Endothelial cell (in vitro differentiated cells): ENCODE measurements around the gene EDN3. TPM values are rescaled to one million over a fixed set of nuclear protein-coding genes. Genes with fewer than 3 reads are reported as not detected.

Source experiments
- DNase-seq: peaks from one replicate; pipeline ENCODE4 v3.0.0; 2021; ENCODE audit warnings: low spot score
- H3K27ac Mint-ChIP-seq: one replicate; pipeline ENCODE4 v1.8.0; 2021; ENCODE audit warnings: mixed read lengths, inconsistent platforms; ENCODE audit not compliant: unreplicated experiment
- H3K27me3 Mint-ChIP-seq: one replicate; pipeline ENCODE4 v1.8.0; 2021; ENCODE audit warnings: mild to moderate bottlenecking, moderate library complexity, mixed read lengths, inconsistent platforms; ENCODE audit not compliant: unreplicated experiment
- H3K36me3 Mint-ChIP-seq: one replicate; pipeline ENCODE4 v1.8.0; 2021; ENCODE audit warnings: mild to moderate bottlenecking, low read depth, mixed read lengths, inconsistent platforms; ENCODE audit not compliant: unreplicated experiment
- H3K4me1 Mint-ChIP-seq: one replicate; pipeline ENCODE4 v1.8.0; 2021; ENCODE audit warnings: mild to moderate bottlenecking, mixed read lengths, inconsistent platforms; ENCODE audit not compliant: unreplicated experiment
- H3K4me3 Mint-ChIP-seq: one replicate; pipeline ENCODE4 v1.8.0; 2021; ENCODE audit warnings: mild to moderate bottlenecking, mixed read lengths, inconsistent platforms; ENCODE audit not compliant: unreplicated experiment
- H3K9me3 Mint-ChIP-seq: one replicate; pipeline ENCODE4 v1.8.0; 2021; ENCODE audit warnings: mixed read lengths, inconsistent platforms; ENCODE audit not compliant: unreplicated experiment
- CTCF ChIP-seq: fragments of 200-600 bp; sonication (generic); IDR thresholded peaks from one replicate; pipeline ENCODE4 v1.5.0; 2021; ENCODE audit warnings: antibody characterized with exemption; ENCODE audit not compliant: unreplicated experiment
- total RNA-seq: library from RNA; stranded (reverse); fragmentation: NEBNext Ultra II Directional; extraction: Animal tissue kit (Norgen Biotek cat#: 25700); gene quantifications from one replicate; pipeline ENCODE4 v1.2.1, GENCODE V29; 2021; ENCODE audit not compliant: unreplicated experiment

The EDN3 gene
- total RNA-seq, 1 donor from 2014 or later = not detected

- H3K4me3 Mint-ChIP-seq = peak overlapping the region; percentile 65
- no peak overlapping the region for H3K27ac Mint-ChIP-seq
- no peaks in the 10 kb centered on the region for H3K36me3 Mint-ChIP-seq
- no peak for DNase-seq
- no peaks in the 10 kb centered on the region for H3K27me3 Mint-ChIP-seq
- no peaks in the 10 kb centered on the region for H3K9me3 Mint-ChIP-seq
- TF ChIP-seq CTCF = no peak
- H3K4me1 Mint-ChIP-seq = peaks cover 6% of the 10 kb centered on the region
Measured at GRCh38 chr20:59316911-59317731, 16.7 kb downstream of the EDN3 start.

GRCh38 chr20:59318201-59318790 is 17.9 kb downstream of the EDN3 start:
- no peaks in the 10 kb centered on the region for H3K36me3 Mint-ChIP-seq
- H3K4me3 Mint-ChIP-seq = no peak overlapping the region
- H3K27ac Mint-ChIP-seq = no peak overlapping the region
- H3K9me3 Mint-ChIP-seq = no peaks in the 10 kb centered on the region
- H3K4me1 Mint-ChIP-seq = peaks cover 6% of the 10 kb centered on the region
- DNase-seq = no peak
- no peaks in the 10 kb centered on the region for H3K27me3 Mint-ChIP-seq
- no peak for TF ChIP-seq CTCF

DNA sequence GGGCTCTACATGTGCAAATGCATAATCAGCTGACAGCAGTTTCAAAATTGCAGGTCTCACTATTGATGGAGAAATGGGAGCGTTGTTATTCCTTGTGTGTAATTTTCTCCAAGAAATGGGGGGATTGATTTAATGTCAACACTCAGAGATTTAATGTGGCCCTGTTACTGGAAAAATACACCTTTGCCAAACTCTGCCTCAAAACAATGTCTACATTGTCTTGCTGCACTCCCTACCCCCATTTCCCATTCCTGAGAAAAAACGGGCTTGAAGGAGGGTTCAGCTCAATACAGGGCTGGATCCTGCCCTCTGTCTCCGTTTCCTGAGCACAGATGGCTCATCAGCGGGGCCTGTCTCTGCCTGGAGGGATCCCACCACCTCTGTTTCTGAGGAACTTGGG is 18.4 kb downstream of the EDN3 start:
- Mint-ChIP-seq H3K36me3 (no peaks in the 10 kb centered on the region), H3K27ac (no peak overlapping the region), H3K4me3 (no peak overlapping the region), H3K4me1 (peaks cover 6% of the 10 kb centered on the region), H3K27me3 (no peaks in the 10 kb centered on the region), H3K9me3 (no peaks in the 10 kb centered on the region)
- TF ChIP-seq CTCF = no peak
- DNase-seq = no peak

DNA sequence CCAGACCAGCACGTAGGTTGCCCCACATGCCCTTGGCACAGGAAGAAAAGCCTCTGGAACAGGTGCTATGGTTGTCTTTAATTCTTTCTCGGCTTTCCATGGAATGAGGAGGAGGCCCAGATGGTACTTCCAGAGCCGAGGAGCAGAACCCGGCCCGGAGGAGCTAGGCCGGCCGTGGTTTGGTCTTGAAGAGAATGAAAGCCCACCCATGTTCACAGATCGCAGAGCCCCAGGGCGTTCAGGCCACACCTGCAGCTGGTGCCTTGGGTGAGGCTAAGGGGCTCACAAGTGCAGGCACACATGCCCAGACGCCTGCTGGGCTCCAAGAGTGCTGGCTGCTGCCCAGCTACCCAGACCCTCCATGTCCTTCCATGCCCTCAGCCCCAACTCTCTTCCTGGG is 20.0 kb downstream of the EDN3 start:
- H3K27me3 Mint-ChIP-seq = no peaks in the 10 kb centered on the region
- no peaks in the 10 kb centered on the region for H3K36me3 Mint-ChIP-seq
- no peaks in the 10 kb centered on the region for H3K9me3 Mint-ChIP-seq
- no peak for TF ChIP-seq CTCF
- peaks cover 6% of the 10 kb centered on the region for H3K4me1 Mint-ChIP-seq
- H3K4me3 Mint-ChIP-seq = no peak overlapping the region
- no peak overlapping the region for H3K27ac Mint-ChIP-seq
- no peak for DNase-seq
